Mucosa of stomach (tissue), 1 donor: Measurements from ENCODE around the gene CMIP.

Source experiments
- H3K27me3 ChIP-seq: one replicate; pipeline ENCODE4 v1.7.0; 2013; ENCODE audit warnings: mild to moderate bottlenecking, low read length; ENCODE audit not compliant: control insufficient read depth, insufficient read depth
- H3K36me3 ChIP-seq: one replicate; pipeline ENCODE4 v1.7.0; 2013; ENCODE audit warnings: low read length; ENCODE audit not compliant: control insufficient read depth, insufficient read depth
- H3K4me1 ChIP-seq: one replicate; pipeline ENCODE4 v1.7.0; 2013; ENCODE audit warnings: mild to moderate bottlenecking, low read length; ENCODE audit not compliant: control insufficient read depth, insufficient read depth
- H3K4me3 ChIP-seq: one replicate; pipeline ENCODE4 v1.7.0; 2013; ENCODE audit warnings: low read length
- H3K9ac ChIP-seq: one replicate; pipeline ENCODE4 v1.7.0; 2013; ENCODE audit warnings: mild to moderate bottlenecking, low read length, moderate library complexity
- H3K9me3 ChIP-seq: one replicate; pipeline ENCODE4 v1.7.0; 2013; ENCODE audit warnings: mild to moderate bottlenecking, low read length, moderate library complexity; ENCODE audit not compliant: control insufficient read depth
- donor health status: Pancreatic carcinoma.

CMIP gene

GRCh38 chr16:81659249-81659648 is 214.6 kb downstream of the CMIP start:
- no peaks in the 10 kb centered on the region for H3K9me3 ChIP-seq
- peaks cover 6% of the 10 kb centered on the region for H3K36me3 ChIP-seq
- H3K4me3 ChIP-seq: no peak overlapping the region
- no peak overlapping the region for H3K9ac ChIP-seq
- no peaks in the 10 kb centered on the region for H3K4me1 ChIP-seq
- no peaks in the 10 kb centered on the region for H3K27me3 ChIP-seq

- H3K9me3 ChIP-seq: no peaks in the 10 kb centered on the region
- no peak overlapping the region for H3K4me3 ChIP-seq
- no peaks in the 10 kb centered on the region for H3K27me3 ChIP-seq
- H3K36me3 ChIP-seq: peaks cover 13% of the 10 kb centered on the region
- H3K9ac ChIP-seq: no peak overlapping the region
- no peaks in the 10 kb centered on the region for H3K4me1 ChIP-seq
Observed at GRCh38 chr16:81661082-81661481, 216.5 kb downstream of the CMIP start.

- peaks cover 14% of the 10 kb centered on the region for H3K36me3 ChIP-seq
- H3K4me1 ChIP-seq: no peaks in the 10 kb centered on the region
Observed at GRCh38 chr16:81664153-81664552, 219.5 kb downstream of the CMIP start.

GRCh38 chr16:81665588-81665987 is 221.0 kb downstream of the CMIP start:
- H3K36me3 ChIP-seq: peaks cover 25% of the 10 kb centered on the region
- no peak overlapping the region for H3K9ac ChIP-seq
- no peaks in the 10 kb centered on the region for H3K27me3 ChIP-seq
- no peak overlapping the region for H3K4me3 ChIP-seq
- no peaks in the 10 kb centered on the region for H3K4me1 ChIP-seq
- H3K9me3 ChIP-seq: no peaks in the 10 kb centered on the region

More at GRCh38 chr16:81664153-81664552, 219.5 kb downstream of the CMIP start:
- no peak overlapping the region for H3K4me3 ChIP-seq
- H3K27me3 ChIP-seq: no peaks in the 10 kb centered on the region
- H3K9ac ChIP-seq: no peak overlapping the region
- no peaks in the 10 kb centered on the region for H3K9me3 ChIP-seq

GRCh38 chr16:81666113-81666512 is 221.5 kb downstream of the CMIP start:
- Histone ChIP-seq H3K4me3 (no peak overlapping the region), H3K36me3 (peaks cover 27% of the 10 kb centered on the region), H3K9me3 (no peaks in the 10 kb centered on the region), H3K27me3 (no peaks in the 10 kb centered on the region), H3K4me1 (no peaks in the 10 kb centered on the region), H3K9ac (no peak overlapping the region)

GRCh38 chr16:81668243-81669097 is 223.9 kb downstream of the CMIP start:
- Histone ChIP-seq H3K4me1 (no peaks in the 10 kb centered on the region), H3K36me3 (peaks cover 21% of the 10 kb centered on the region), H3K27me3 (no peaks in the 10 kb centered on the region), H3K9me3 (no peaks in the 10 kb centered on the region), H3K4me3 (no peak overlapping the region), H3K9ac (no peak overlapping the region)

GRCh38 chr16:81669473-81670350 is 225.1 kb downstream of the CMIP start:
- no peaks in the 10 kb centered on the region for H3K27me3 ChIP-seq
- peaks cover 19% of the 10 kb centered on the region for H3K36me3 ChIP-seq
- H3K4me3 ChIP-seq: no peak overlapping the region
- no peaks in the 10 kb centered on the region for H3K9me3 ChIP-seq
- H3K9ac ChIP-seq: no peak overlapping the region
- no peaks in the 10 kb centered on the region for H3K4me1 ChIP-seq

- Histone ChIP-seq H3K27me3 (no peaks in the 10 kb centered on the region), H3K9ac (no peak overlapping the region), H3K9me3 (no peaks in the 10 kb centered on the region), H3K36me3 (peaks cover 17% of the 10 kb centered on the region), H3K4me3 (no peak overlapping the region), H3K4me1 (no peaks in the 10 kb centered on the region)
Observed at GRCh38 chr16:81671738-81672597, 227.4 kb downstream of the CMIP start.

- H3K27me3 ChIP-seq: no peaks in the 10 kb centered on the region
- no peak overlapping the region for H3K9ac ChIP-seq
- peaks cover 10% of the 10 kb centered on the region for H3K4me1 ChIP-seq
- H3K9me3 ChIP-seq: no peaks in the 10 kb centered on the region
- no peak overlapping the region for H3K4me3 ChIP-seq
- H3K36me3 ChIP-seq: peaks cover 17% of the 10 kb centered on the region
Observed at GRCh38 chr16:81673432-81673831, 228.8 kb downstream of the CMIP start.

- Histone ChIP-seq H3K9me3 (no peaks in the 10 kb centered on the region), H3K9ac (no peak overlapping the region), H3K4me1 (peaks cover 10% of the 10 kb centered on the region), H3K4me3 (no peak overlapping the region), H3K36me3 (peaks cover 14% of the 10 kb centered on the region), H3K27me3 (no peaks in the 10 kb centered on the region)
Observed at GRCh38 chr16:81675662-81676061, 231.1 kb downstream of the CMIP start.

GRCh38 chr16:81676066-81676882 is 231.7 kb downstream of the CMIP start:
- Histone ChIP-seq H3K9ac (no peak overlapping the region), H3K4me1 (peaks cover 10% of the 10 kb centered on the region), H3K4me3 (no peak overlapping the region), H3K27me3 (no peaks in the 10 kb centered on the region), H3K9me3 (no peaks in the 10 kb centered on the region), H3K36me3 (peaks cover 13% of the 10 kb centered on the region)
